MCF 10A (cell line): Measurements from ENCODE around the gene ANXA4. TPM values are rescaled to one million over a fixed set of nuclear protein-coding genes. Genes with fewer than 3 reads are reported as not detected.

ENCODE experiments used
- BruUV-seq: library from RNA; stranded (reverse); fragments of 400-500 nt; replicated peaks from 2 replicates; lab custom pipeline; 2021; lab: Mats Ljungman, UMichigan
- CTCF ChIA-PET: fragments of 300-600 bp; sonication (Branson Sonifier 250); formaldehyde crosslinking; extraction: SDS; loops from one replicate; lab custom pipeline; 2021; ENCODE audit warnings: antibody characterized with exemption, inconsistent platforms; lab: Yijun Ruan, JAX
- POLR2A ChIA-PET: fragments of 300-600, 350-650 bp; sonication (Branson Sonifier 250); formaldehyde crosslinking; extraction: SDS; loops from one replicate; lab custom pipeline; 2020; ENCODE audit warnings: antibody characterized with exemption, inconsistent platforms; lab: Yijun Ruan, JAX
- DNase-seq: peaks from one replicate; pipeline ENCODE4 v3.0.0-alpha.2; 2018; ENCODE audit not compliant: unreplicated experiment
- H3K27ac Mint-ChIP-seq: one replicate; pipeline ENCODE4 v1.8.0; 2022; ENCODE audit warnings: mild to moderate bottlenecking, low read depth, mixed read lengths; ENCODE audit not compliant: unreplicated experiment
- H3K27me3 Mint-ChIP-seq: one replicate; pipeline ENCODE4 v1.8.0; 2022; ENCODE audit warnings: mixed read lengths; ENCODE audit not compliant: insufficient read depth, unreplicated experiment
- H3K36me3 Mint-ChIP-seq: one replicate; pipeline ENCODE4 v1.8.0; 2022; ENCODE audit warnings: mild to moderate bottlenecking, moderate library complexity, mixed read lengths; ENCODE audit not compliant: insufficient read depth, unreplicated experiment
- H3K4me1 Mint-ChIP-seq: one replicate; pipeline ENCODE4 v1.8.0; 2022; ENCODE audit warnings: mixed read lengths; ENCODE audit not compliant: insufficient read depth, unreplicated experiment
- H3K4me3 Mint-ChIP-seq: one replicate; pipeline ENCODE4 v1.8.0; 2022; ENCODE audit warnings: mild to moderate bottlenecking, moderate library complexity, mixed read lengths; ENCODE audit not compliant: unreplicated experiment
- H3K9me3 Mint-ChIP-seq: one replicate; pipeline ENCODE4 v1.8.0; 2022; ENCODE audit warnings: mixed read lengths; ENCODE audit not compliant: unreplicated experiment
- CTCF ChIP-seq: fragments of 200-600 bp; IDR thresholded peaks from one replicate; pipeline ENCODE4 v1.8.0; 2022; ENCODE audit warnings: antibody characterized with exemption, mild to moderate bottlenecking; ENCODE audit not compliant: unreplicated experiment
- intact Hi-C: fragments of 100-400 bp; cut with micrococcal nuclease; formaldehyde crosslinking; loops from 2 replicates; pipeline ENCODE4 v1.14.1; 2022
- total RNA-seq: library from RNA; stranded (reverse); gene quantifications from 2 replicates; pipeline ENCODE4 v1.2.3, GENCODE V29; 2022

Gene ANXA4
- total RNA-seq, 1 experiment from 2014 or later = 82.9 TPM

GRCh38 chr2:69791045-69791444, 49.1 kb downstream of the ANXA4 start:
- no peak for TF ChIP-seq CTCF
- Mint-ChIP-seq H3K9me3 (no peaks in the 10 kb centered on the region), H3K4me3 (no peak overlapping the region), H3K27me3 (no peaks in the 10 kb centered on the region), H3K4me1 (no peaks in the 10 kb centered on the region), H3K27ac (no peak overlapping the region), H3K36me3 (peaks cover 41% of the 10 kb centered on the region)
- DNase-seq = no peak
- ChIA-PET POLR2A (no interaction called here), CTCF (interaction anchor here (0.7 kb wide), 1 partner anchor 26 kb away, joined by 3 read pairs; no protein-coding TSS in a partner anchor)
- intact Hi-C loops = no loop called here
- BruUV-seq = no TSS peak

GRCh38 chr2:69796174-69796573, 54.2 kb downstream of the ANXA4 start:
- no peaks in the 10 kb centered on the region for H3K27me3 Mint-ChIP-seq
- TF ChIP-seq CTCF = no peak
- H3K27ac Mint-ChIP-seq = peak overlapping the region; percentile 49
- H3K4me3 Mint-ChIP-seq = no peak overlapping the region
- intact Hi-C loops = loop anchor here (5.0 kb wide), 1 partner anchor 54 kb away; the partner anchor contains the start of gene ANXA4
- ChIA-PET CTCF (interaction anchor here (0.5 to 0.7 kb wide), 2 partner anchors 30 to 72 kb away, joined by 3 read pairs; no protein-coding TSS in a partner anchor), POLR2A (interaction anchor here (1.3 kb wide), 1 partner anchor 55 kb away, joined by 3 read pairs; no protein-coding TSS in a partner anchor)
- H3K4me1 Mint-ChIP-seq = peaks cover 23% of the 10 kb centered on the region
- BruUV-seq = no TSS peak
- no peaks in the 10 kb centered on the region for H3K9me3 Mint-ChIP-seq
- peaks cover 14% of the 10 kb centered on the region for H3K36me3 Mint-ChIP-seq
- no peak for DNase-seq

GRCh38 chr2:69797235-69797634, 55.3 kb downstream of the ANXA4 start:
- CTCF ChIA-PET = no interaction called here
- Mint-ChIP-seq H3K9me3 (no peaks in the 10 kb centered on the region), H3K27ac (peak overlapping the region; percentile 88), H3K4me3 (peak overlapping the region; percentile 71), H3K4me1 (peaks cover 28% of the 10 kb centered on the region), H3K36me3 (peaks cover 24% of the 10 kb centered on the region), H3K27me3 (no peaks in the 10 kb centered on the region)
- DNase-seq = no peak
- POLR2A ChIA-PET = interaction anchor here (1.3 kb wide), 1 partner anchor 56 kb away, joined by 3 read pairs; no protein-coding TSS in a partner anchor
- intact Hi-C loops = loop anchor here (5.0 kb wide), 1 partner anchor 55 kb away; the partner anchor contains the start of gene ANXA4
- TF ChIP-seq CTCF = no peak
- BruUV-seq = no TSS peak

- DNase-seq = no peak
- ChIA-PET CTCF (interaction anchor here (3.9 kb wide), 1 partner anchor 73 kb away, joined by 14 read pairs; no protein-coding TSS in a partner anchor), POLR2A (interaction anchor here (1.1 kb wide), 1 partner anchor 29 kb away, joined by 3 read pairs; no protein-coding TSS in a partner anchor)
- Mint-ChIP-seq H3K9me3 (no peaks in the 10 kb centered on the region), H3K4me3 (peak overlapping the region; percentile 71), H3K36me3 (peaks cover 23% of the 10 kb centered on the region), H3K4me1 (peaks cover 28% of the 10 kb centered on the region), H3K27ac (peak overlapping the region; percentile 88), H3K27me3 (no peaks in the 10 kb centered on the region)
- no TSS peak for BruUV-seq
- intact Hi-C loops = loop anchor here (1.0 to 5.0 kb wide), 2 partner anchors 56 to 74 kb away; partner anchors contain the start of gene ANXA4
- TF ChIP-seq CTCF = no peak
Measured at GRCh38 chr2:69797836-69798289, 55.9 kb downstream of the ANXA4 start.
